ENCODE results near the gene HIBADH. TPM values are rescaled to one million over a fixed set of nuclear protein-coding genes. Genes with fewer than 3 reads are reported as not detected.

The HIBADH gene
- polyA plus RNA-seq, 2 of the 4 experiments (the other 2 are of a cell fraction), result 49.5 to 118 TPM

DNA sequence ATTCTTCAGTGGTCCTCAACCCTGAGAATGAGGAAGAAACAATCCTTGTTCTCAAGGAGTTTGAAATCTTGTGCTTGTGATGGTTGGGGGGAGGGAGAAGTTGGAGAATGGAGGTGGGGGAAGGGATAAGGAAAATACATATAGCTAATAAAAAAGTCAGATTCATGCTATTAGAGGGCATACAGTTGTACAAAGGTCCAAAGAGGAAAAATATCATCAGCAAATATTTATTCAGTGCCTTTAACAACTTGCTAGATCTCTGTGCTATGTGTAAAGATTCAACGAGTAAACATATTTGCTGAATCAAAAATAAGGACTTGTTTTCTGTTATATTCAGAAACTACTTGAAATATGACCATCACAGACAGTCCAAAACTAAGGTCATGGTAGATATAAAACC is 114.4 kb downstream of the HIBADH start (continued):
- TF ChIP-seq SREBF2 (IDR thresholded peaks at IDR 0.05) (no peak), ZNF302 (CRISPR knock-in tag; IDR thresholded peaks at IDR 0.05) (no peak), BCL3 (IDR thresholded peaks at IDR 0.05) (no peak)
- TF ChIP-seq, protein P1, sequence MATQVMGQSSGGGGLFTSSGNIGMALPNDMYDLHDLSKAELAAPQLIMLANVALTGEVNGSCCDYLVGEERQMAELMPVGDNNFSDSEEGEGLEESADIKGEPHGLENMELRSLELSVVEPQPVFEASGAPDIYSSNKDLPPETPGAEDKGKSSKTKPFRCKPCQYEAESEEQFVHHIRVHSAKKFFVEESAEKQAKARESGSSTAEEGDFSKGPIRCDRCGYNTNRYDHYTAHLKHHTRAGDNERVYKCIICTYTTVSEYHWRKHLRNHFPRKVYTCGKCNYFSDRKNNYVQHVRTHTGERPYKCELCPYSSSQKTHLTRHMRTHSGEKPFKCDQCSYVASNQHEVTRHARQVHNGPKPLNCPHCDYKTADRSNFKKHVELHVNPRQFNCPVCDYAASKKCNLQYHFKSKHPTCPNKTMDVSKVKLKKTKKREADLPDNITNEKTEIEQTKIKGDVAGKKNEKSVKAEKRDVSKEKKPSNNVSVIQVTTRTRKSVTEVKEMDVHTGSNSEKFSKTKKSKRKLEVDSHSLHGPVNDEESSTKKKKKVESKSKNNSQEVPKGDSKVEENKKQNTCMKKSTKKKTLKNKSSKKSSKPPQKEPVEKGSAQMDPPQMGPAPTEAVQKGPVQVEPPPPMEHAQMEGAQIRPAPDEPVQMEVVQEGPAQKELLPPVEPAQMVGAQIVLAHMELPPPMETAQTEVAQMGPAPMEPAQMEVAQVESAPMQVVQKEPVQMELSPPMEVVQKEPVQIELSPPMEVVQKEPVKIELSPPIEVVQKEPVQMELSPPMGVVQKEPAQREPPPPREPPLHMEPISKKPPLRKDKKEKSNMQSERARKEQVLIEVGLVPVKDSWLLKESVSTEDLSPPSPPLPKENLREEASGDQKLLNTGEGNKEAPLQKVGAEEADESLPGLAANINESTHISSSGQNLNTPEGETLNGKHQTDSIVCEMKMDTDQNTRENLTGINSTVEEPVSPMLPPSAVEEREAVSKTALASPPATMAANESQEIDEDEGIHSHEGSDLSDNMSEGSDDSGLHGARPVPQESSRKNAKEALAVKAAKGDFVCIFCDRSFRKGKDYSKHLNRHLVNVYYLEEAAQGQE (IDR thresholded peaks at IDR 0.05), result no peak
- TF ChIP-seq, protein P2, sequence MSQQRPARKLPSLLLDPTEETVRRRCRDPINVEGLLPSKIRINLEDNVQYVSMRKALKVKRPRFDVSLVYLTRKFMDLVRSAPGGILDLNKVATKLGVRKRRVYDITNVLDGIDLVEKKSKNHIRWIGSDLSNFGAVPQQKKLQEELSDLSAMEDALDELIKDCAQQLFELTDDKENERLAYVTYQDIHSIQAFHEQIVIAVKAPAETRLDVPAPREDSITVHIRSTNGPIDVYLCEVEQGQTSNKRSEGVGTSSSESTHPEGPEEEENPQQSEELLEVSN (IDR thresholded peaks at IDR 0.05; ENCODE audit: borderline replicate concordance, low read depth), result no peak

GRCh38 chr7:27547401-27547800 is 115.3 kb downstream of the HIBADH start:
- 43% methylated on average over 1 of the region's 1 CpG for WGBS (ENCODE audit: missing lambda C conversion rate)

More at GRCh38 chr7:27547401-27547800, 115.3 kb downstream of the HIBADH start:
- Histone ChIP-seq H3K9me3 (no peaks in the 10 kb centered on the region), H3K4me3 (no peak overlapping the region), H3K4me1 (peaks cover 22% of the 10 kb centered on the region; the same call in 2 of the 3 replicates), H3K27ac (no peak overlapping the region), H3K4me2 (no peak overlapping the region)
- DNase-seq (ENCODE audit: low read depth in 1 of 2, low spot score in 1 of 2), result no peak
- ATAC-seq, result no peak
- FAIRE-seq, result no peak
- ChIA-PET CTCF (no interaction called here), POLR2A (no interaction called here)
- no peak for TF ChIP-seq HEYL (CRISPR knock-in tag; IDR thresholded peaks at IDR 0.05)
- no peak for TF ChIP-seq CEBPB (IDR thresholded peaks at IDR 0.05)
- TF ChIP-seq POLR2AphosphoS2 (conservative IDR thresholded peaks at IDR 0.05; ENCODE audit: low read length), result no peak
- TF ChIP-seq ESRRA (IDR thresholded peaks at IDR 0.05; ENCODE audit: borderline replicate concordance, low read length), result no peak
- no peak for TF ChIP-seq MYC (IDR thresholded peaks at IDR 0.05; ENCODE audit: borderline replicate concordance, low read length)
- TF ChIP-seq RARB (CRISPR knock-in tag; IDR thresholded peaks at IDR 0.05), result no peak
- no peak for TF ChIP-seq EHF (CRISPR knock-in tag; IDR thresholded peaks at IDR 0.05)
- no peak for TF ChIP-seq RCOR1 (IDR thresholded peaks at IDR 0.05; ENCODE audit: low read depth, low read length)
- no peak for TF ChIP-seq MAX (IDR thresholded peaks at IDR 0.05)
- TF ChIP-seq, protein P3, sequence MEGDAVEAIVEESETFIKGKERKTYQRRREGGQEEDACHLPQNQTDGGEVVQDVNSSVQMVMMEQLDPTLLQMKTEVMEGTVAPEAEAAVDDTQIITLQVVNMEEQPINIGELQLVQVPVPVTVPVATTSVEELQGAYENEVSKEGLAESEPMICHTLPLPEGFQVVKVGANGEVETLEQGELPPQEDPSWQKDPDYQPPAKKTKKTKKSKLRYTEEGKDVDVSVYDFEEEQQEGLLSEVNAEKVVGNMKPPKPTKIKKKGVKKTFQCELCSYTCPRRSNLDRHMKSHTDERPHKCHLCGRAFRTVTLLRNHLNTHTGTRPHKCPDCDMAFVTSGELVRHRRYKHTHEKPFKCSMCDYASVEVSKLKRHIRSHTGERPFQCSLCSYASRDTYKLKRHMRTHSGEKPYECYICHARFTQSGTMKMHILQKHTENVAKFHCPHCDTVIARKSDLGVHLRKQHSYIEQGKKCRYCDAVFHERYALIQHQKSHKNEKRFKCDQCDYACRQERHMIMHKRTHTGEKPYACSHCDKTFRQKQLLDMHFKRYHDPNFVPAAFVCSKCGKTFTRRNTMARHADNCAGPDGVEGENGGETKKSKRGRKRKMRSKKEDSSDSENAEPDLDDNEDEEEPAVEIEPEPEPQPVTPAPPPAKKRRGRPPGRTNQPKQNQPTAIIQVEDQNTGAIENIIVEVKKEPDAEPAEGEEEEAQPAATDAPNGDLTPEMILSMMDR (IDR thresholded peaks at IDR 0.05), result no peak
- TF ChIP-seq CHD2 (IDR thresholded peaks at IDR 0.05; ENCODE audit: low read length, partially characterized antibody), result no peak
- TF ChIP-seq MAZ (IDR thresholded peaks at IDR 0.05; ENCODE audit: borderline replicate concordance, low read depth, low read length), result no peak
- no peak for TF ChIP-seq BCL3 (IDR thresholded peaks at IDR 0.05)
- no peak for TF ChIP-seq NR3C1 (IDR thresholded peaks at IDR 0.05)
- TF ChIP-seq BHLHE40 (IDR thresholded peaks at IDR 0.05; ENCODE audit: low read depth, low read length), result no peak
- TF ChIP-seq NPAS2 (CRISPR knock-in tag; IDR thresholded peaks at IDR 0.05; ENCODE audit: borderline replicate concordance), result no peak
- TF ChIP-seq FOXS1 (CRISPR knock-in tag; IDR thresholded peaks at IDR 0.05), result no peak
- no peak for TF ChIP-seq SMC3 (IDR thresholded peaks at IDR 0.05)
- no peak for TF ChIP-seq POLR2A (IDR thresholded peaks at IDR 0.05; ENCODE audit: low read length)
- no peak for TF ChIP-seq HOXA7 (CRISPR knock-in tag; IDR thresholded peaks at IDR 0.05)

Measured in A549 (cell line).